T-cell (primary cell): ENCODE measurements around the gene MIGA2. TPM values are rescaled to one million over a fixed set of nuclear protein-coding genes. Genes with fewer than 3 reads are reported as not detected.

Experiments
- ATAC-seq, 4 experiments: fragments of 200-7000 bp in 3 of 4; fragments of 150-1000 bp in 1 of 4; cut with Tn5 transposase; replicated peaks in 1 of 4; 1 replicate in 3 of 4; 2 replicates in 1 of 4; pipeline ENCODE4 v1.10.0; 2021; ENCODE audit warnings: moderate library complexity in 3 of 4, mild to moderate bottlenecking in 2 of 4, moderate number of reproducible peaks in 1 of 4
- CTCF ChIA-PET, 2 donors: fragments of 300-600 bp; sonication (Branson Sonifier 250); formaldehyde crosslinking; loops; one replicate each; lab custom pipeline; 2022; ENCODE audit warnings: antibody characterized with exemption in 2 of 2; lab: Charles Lee
- POLR2A ChIA-PET, 2 donors: fragments of 300-600 bp; sonication (Branson Sonifier 250); formaldehyde crosslinking; loops; one replicate each; lab custom pipeline; 2022; ENCODE audit warnings: antibody characterized with exemption in 2 of 2; lab: Charles Lee
- DNase-seq, 35 experiments: peaks; one replicate each; pipeline versions ENCODE4 v3.0.0 to v3.0.0-alpha.2; 2013 to 2023
- H3K27ac ChIP-seq: one replicate; pipeline ENCODE4 v1.5.1; 2013; ENCODE audit warnings: low read length
- H3K27me3 ChIP-seq, 2 experiments: replicated peaks in 1 of 2; 1 replicate in 1 of 2; 2 replicates in 1 of 2; pipeline versions ENCODE4 v1.6.1 to v1.7.0; 2013; ENCODE audit warnings: low read length in 1 of 2, mixed read lengths in 1 of 2; ENCODE audit not compliant: control insufficient read depth in 2 of 2, insufficient read depth in 2 of 2; ENCODE audit errors: extremely low read depth in 1 of 2
- H3K36me3 ChIP-seq, 2 donors: 1 replicate in 1 of 2; 2 replicates in 1 of 2; pipeline versions ENCODE4 v1.6.1 to v1.7.0; 2013; ENCODE audit warnings: low read length in 1 of 2; ENCODE audit not compliant: control insufficient read depth in 2 of 2, insufficient read depth in 1 of 2; ENCODE audit errors: extremely low read depth in 1 of 2
- H3K4me1 ChIP-seq, 2 experiments: 1 replicate in 1 of 2; 2 replicates in 1 of 2; pipeline versions ENCODE4 v1.6.1 to v1.7.0; 2013; ENCODE audit warnings: low read length in 2 of 2, mixed read lengths in 1 of 2; ENCODE audit not compliant: insufficient read depth in 2 of 2, control insufficient read depth in 1 of 2; ENCODE audit errors: extremely low read depth in 1 of 2
- H3K4me3 ChIP-seq, 2 donors: 1 replicate in 1 of 2; 2 replicates in 1 of 2; pipeline versions ENCODE4 v1.5.1 to v1.7.0; 2013; ENCODE audit warnings: mild to moderate bottlenecking in 2 of 2, low read length in 1 of 2, moderate library complexity in 1 of 2; ENCODE audit not compliant: control insufficient read depth in 1 of 2; ENCODE audit errors: extremely low read depth in 1 of 2
- H3K9me3 ChIP-seq: 2 replicates; pipeline ENCODE4 v1.7.0; 2013
- H3K27ac Mint-ChIP-seq, 2 donors: one replicate each; pipeline ENCODE4 v1.8.0; 2020 to 2021; ENCODE audit warnings: mild to moderate bottlenecking in 2 of 2, mixed read lengths in 2 of 2
- H3K27me3 Mint-ChIP-seq, 2 donors: one replicate each; pipeline ENCODE4 v1.8.0; 2021 to 2022; ENCODE audit warnings: mixed read lengths in 2 of 2
- H3K36me3 Mint-ChIP-seq: one replicate; pipeline ENCODE4 v1.8.0; 2021; ENCODE audit warnings: mixed read lengths
- H3K4me1 Mint-ChIP-seq, 3 donors: one replicate each; pipeline ENCODE4 v1.8.0; 2020 to 2022; ENCODE audit warnings: mixed read lengths in 3 of 3, mild to moderate bottlenecking in 1 of 3
- H3K4me3 Mint-ChIP-seq, 3 donors: one replicate each; pipeline ENCODE4 v1.8.0; 2020 to 2022; ENCODE audit warnings: mild to moderate bottlenecking in 3 of 3, mixed read lengths in 3 of 3, moderate library complexity in 3 of 3
- H3K9me3 Mint-ChIP-seq, 3 donors: one replicate each; pipeline ENCODE4 v1.8.0; 2020 to 2022; ENCODE audit warnings: mixed read lengths in 3 of 3
- whole genome bisulfite sequencing: methylation state at CpG from one replicate; pipeline ENCODE4 v1.1.5; 2013; ENCODE audit warnings: missing lambda C conversion rate; ENCODE audit not compliant: insufficient coverage; 5-methylcytosine and 5-hydroxymethylcytosine counted together
- total RNA-seq, 35 experiments: library from RNA in 6 of 35; stranded (reverse) in 6 of 35; fragments of 120-200 nt in 1 of 35; gene quantifications; one replicate each; pipeline versions ENCODE4 v1.2.1 to v1.2.4 and lab custom pipeline; 2013 to 2026

The MIGA2 gene
- total RNA-seq, 5 donors from 2014 or later (not counting 1 experiment from before 2014, with no cell fraction given), result 60.8 to 95.7 (median 83.4) TPM

DNA sequence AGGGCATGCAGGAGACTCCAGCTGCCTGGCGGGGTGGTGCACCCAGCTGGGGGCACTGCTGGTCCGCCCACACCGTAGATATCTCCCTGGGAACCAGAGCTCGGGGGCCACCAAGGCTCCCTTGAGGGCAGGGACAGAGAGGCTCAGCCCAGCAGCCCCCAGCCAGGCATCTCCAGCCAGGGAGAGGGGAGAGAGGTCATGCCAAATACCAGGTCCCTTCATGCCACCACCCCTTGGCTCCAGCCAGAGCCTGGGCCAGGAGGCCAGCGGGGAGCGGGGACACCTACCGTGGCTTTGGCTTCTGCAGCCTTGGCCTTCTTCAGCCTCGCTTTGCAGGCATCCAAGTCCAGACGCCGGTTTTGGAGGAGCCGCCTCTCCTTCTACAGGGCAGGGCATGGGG, 22.3 kb upstream of the MIGA2 start:
- POLR2A ChIA-PET, result no interaction called here
- Histone ChIP-seq H3K36me3 (peaks cover 10 to 54% of the 10 kb centered on the region in 2 donors), H3K9me3 (no peaks in the 10 kb centered on the region), H3K4me1 (no peaks in the 10 kb centered on the region), H3K27me3 (no peaks in the 10 kb centered on the region), H3K27ac (no peak overlapping the region), H3K4me3 (no peak overlapping the region)
- no peaks in the 10 kb centered on the region for H3K27me3 Mint-ChIP-seq
- WGBS, result 97% methylated on average over 11 of the region's 11 CpGs
- peaks cover 20% of the 10 kb centered on the region for H3K36me3 Mint-ChIP-seq
- H3K4me1 Mint-ChIP-seq, result no peaks in the 10 kb centered on the region
- no peak for ATAC-seq
- no peak overlapping the region for H3K27ac Mint-ChIP-seq
- no peaks in the 10 kb centered on the region for H3K9me3 Mint-ChIP-seq
- DNase-seq, result no peak
- CTCF ChIA-PET, result no interaction called here
- H3K4me3 Mint-ChIP-seq, result no peak overlapping the region

DNA sequence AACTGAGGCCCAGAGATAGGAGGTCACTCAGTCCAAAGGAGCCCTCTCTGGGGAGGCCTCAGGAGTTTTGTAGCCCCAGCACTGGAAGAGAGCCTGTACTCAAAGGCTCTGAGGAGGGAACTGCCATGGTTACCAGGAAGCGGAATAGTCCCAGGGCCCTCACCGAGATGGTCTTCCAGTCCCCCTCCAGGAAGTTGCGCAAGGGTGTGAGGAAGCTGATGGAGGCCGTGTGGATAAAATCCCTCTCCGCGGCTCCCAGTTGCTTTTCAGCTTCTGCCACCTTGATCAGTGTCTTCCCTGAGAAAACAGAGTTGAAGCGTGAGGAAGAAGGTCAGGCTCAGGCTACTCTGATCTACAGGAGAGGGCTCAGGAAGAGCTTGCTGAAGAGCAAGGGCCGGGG, 21.8 kb upstream of the MIGA2 start:
- Mint-ChIP-seq H3K27me3 (no peaks in the 10 kb centered on the region), H3K36me3 (peaks cover 20% of the 10 kb centered on the region), H3K27ac (no peak overlapping the region), H3K4me3 (no peak overlapping the region), H3K9me3 (no peaks in the 10 kb centered on the region), H3K4me1 (no peaks in the 10 kb centered on the region)
- ChIA-PET CTCF (no interaction called here), POLR2A (interaction anchor here in 1 of 2 donors (0.6 kb wide), 1 partner anchor 420 kb away, joined by 4 read pairs; no protein-coding TSS in a partner anchor)
- Histone ChIP-seq H3K4me3 (no peak overlapping the region), H3K27me3 (no peaks in the 10 kb centered on the region), H3K9me3 (no peaks in the 10 kb centered on the region), H3K4me1 (no peaks in the 10 kb centered on the region), H3K27ac (no peak overlapping the region), H3K36me3 (peaks cover 10 to 53% of the 10 kb centered on the region in 2 donors)
- WGBS, result 100% methylated on average over 1 of the region's 8 CpGs
- no peak for DNase-seq
- ATAC-seq, result no peak

DNA sequence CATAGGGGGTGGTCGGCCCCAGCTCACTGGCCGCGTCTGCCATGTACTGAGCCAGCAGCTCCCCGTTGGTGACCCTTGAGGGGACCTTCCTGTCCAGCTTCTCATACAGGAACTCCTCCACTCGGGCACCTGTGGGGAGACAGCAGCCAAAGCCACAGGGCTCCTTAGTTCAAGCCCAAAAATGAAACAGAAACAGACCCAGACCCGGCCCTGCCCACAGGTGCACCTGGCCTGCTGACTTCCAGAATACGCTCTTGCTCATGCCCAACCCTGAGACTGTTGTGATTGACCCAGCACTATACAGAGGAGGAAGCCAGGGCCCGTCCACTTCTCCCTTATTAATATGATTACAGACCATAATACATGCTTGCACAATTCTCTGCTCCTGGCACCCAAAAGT, 15.3 kb upstream of the MIGA2 start:
- no peak overlapping the region for H3K27ac ChIP-seq
- ChIA-PET POLR2A (no interaction called here), CTCF (no interaction called here)
- H3K4me1 ChIP-seq, result peaks cover 1 to 7% of the 10 kb centered on the region in 2 experiments
- Mint-ChIP-seq H3K36me3 (peaks cover 7% of the 10 kb centered on the region), H3K27me3 (no peaks in the 10 kb centered on the region), H3K27ac (peak overlapping the region; percentile 16 to 28), H3K4me3 (no peak overlapping the region), H3K4me1 (peaks cover 17 to 26% (median 25%) of the 10 kb centered on the region in 3 donors), H3K9me3 (no peaks in the 10 kb centered on the region)
- H3K36me3 ChIP-seq, result peaks cover 2 to 4% of the 10 kb centered on the region in 2 donors
- DNase-seq (no peak), ATAC-seq (no peak)
- no peaks in the 10 kb centered on the region for H3K27me3 ChIP-seq
- H3K9me3 ChIP-seq, result no peaks in the 10 kb centered on the region
- H3K4me3 ChIP-seq, result no peak overlapping the region
- WGBS, result 52% methylated on average over 7 of the region's 8 CpGs

DNA sequence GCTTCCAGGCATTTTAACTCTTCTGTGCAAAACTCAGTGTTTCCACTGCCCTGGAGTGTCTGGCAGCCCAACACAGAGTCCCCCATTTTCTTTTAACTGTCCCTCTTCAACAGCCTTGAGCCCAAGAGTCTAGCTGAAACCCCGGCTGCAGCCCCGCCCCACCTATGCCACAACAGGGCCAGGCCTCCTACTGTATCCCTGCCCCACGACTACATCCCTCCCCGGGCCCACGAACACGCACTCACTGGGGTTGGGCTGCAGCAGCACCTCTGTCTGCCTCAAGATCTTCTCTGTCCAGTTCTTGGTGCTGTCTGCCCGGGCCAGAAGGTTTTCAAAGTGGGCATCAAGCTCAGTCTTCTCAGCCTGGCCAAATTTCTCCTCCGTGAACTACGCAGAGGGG, 14.4 kb upstream of the MIGA2 start:
- peaks cover 2 to 4% of the 10 kb centered on the region in 2 donors for H3K36me3 ChIP-seq
- Mint-ChIP-seq H3K4me3 (peak overlapping the region in 1 of 3 donors; percentile 9), H3K27me3 (no peaks in the 10 kb centered on the region), H3K4me1 (peaks cover 24 to 34% (median 31%) of the 10 kb centered on the region in 3 donors), H3K27ac (no peak overlapping the region), H3K9me3 (no peaks in the 10 kb centered on the region), H3K36me3 (peaks cover 7% of the 10 kb centered on the region)
- H3K27ac ChIP-seq, result no peak overlapping the region
- 90% methylated on average over 7 of the region's 9 CpGs for WGBS
- no peaks in the 10 kb centered on the region for H3K9me3 ChIP-seq
- ChIA-PET POLR2A (interaction anchor here in 1 of 2 donors (0.7 kb wide), 2 partner anchors 216 to 376 kb away, joined by 3 to 7 read pairs; no protein-coding TSS in a partner anchor), CTCF (no interaction called here)
- H3K4me1 ChIP-seq, result peaks cover 11 to 16% of the 10 kb centered on the region in 2 experiments
- no peak overlapping the region for H3K4me3 ChIP-seq
- DNase-seq, result no peak
- no peak for ATAC-seq
- no peaks in the 10 kb centered on the region for H3K27me3 ChIP-seq

DNA sequence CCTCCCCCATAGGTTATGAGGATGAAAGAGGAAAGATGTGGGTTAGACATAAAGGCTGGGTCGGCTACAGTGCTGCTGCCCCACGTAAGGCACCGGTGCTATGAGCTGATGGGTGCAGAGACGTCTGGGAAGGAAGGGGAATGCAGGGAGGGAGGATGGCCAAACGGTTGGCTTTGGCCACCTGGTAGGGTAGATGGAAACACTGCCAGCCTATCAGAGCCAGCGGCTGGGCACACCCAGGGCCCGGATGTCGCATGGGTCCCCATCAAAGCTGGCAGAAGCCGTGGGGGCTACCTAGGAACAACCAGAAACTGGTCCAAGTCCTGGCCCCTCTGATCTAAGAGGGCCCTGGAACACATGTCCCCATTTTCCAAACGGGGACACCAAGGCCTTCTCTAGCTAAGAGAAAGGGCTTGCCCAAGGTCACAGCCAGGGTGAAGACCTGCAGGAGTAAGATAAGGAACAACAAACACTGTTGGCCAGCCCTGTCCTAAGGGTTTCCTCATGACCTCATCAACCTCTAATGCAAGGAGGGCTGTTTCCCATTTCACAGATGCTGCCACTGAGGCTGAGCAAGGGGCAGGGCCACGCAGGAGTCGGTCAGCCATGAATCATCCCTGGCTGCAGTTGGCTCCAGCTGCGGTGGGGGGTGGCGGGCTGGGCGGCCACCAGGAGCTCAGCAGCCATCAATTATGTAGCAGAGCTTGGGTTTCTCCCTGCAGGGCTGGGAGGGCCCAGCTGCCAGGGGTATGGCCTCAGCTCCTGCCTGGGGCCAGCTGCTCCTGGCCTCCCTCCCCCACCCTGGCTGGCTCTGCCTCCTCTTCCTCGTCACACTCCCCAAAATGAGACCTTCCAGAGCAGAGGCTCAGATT, 13.2 kb upstream of the MIGA2 start:
- Histone ChIP-seq H3K27me3 (no peaks in the 10 kb centered on the region), H3K9me3 (no peaks in the 10 kb centered on the region), H3K4me3 (no peak overlapping the region), H3K4me1 (peaks cover 17 to 23% of the 10 kb centered on the region in 2 experiments), H3K27ac (no peak overlapping the region), H3K36me3 (peaks cover 2 to 4% of the 10 kb centered on the region in 2 donors)
- ATAC-seq, result no peak
- H3K36me3 Mint-ChIP-seq, result peaks cover 3% of the 10 kb centered on the region
- 87% methylated on average over 15 of the region's 16 CpGs for WGBS
- H3K27me3 Mint-ChIP-seq, result no peaks in the 10 kb centered on the region
- H3K27ac Mint-ChIP-seq, result peak overlapping the region in 1 of 2 donors; percentile 34
- no peak overlapping the region for H3K4me3 Mint-ChIP-seq
- ChIA-PET POLR2A (interaction anchor here in 1 of 2 donors (0.7 kb wide), 1 partner anchor 296 kb away, joined by 7 read pairs; no protein-coding TSS in a partner anchor), CTCF (interaction anchor here in 1 of 2 donors (0.6 kb wide), 1 partner anchor 666 kb away, joined by 5 read pairs; no protein-coding TSS in a partner anchor)
- H3K4me1 Mint-ChIP-seq, result peaks cover 29 to 40% (median 37%) of the 10 kb centered on the region in 3 donors
- no peak for DNase-seq
- no peaks in the 10 kb centered on the region for H3K9me3 Mint-ChIP-seq

DNA sequence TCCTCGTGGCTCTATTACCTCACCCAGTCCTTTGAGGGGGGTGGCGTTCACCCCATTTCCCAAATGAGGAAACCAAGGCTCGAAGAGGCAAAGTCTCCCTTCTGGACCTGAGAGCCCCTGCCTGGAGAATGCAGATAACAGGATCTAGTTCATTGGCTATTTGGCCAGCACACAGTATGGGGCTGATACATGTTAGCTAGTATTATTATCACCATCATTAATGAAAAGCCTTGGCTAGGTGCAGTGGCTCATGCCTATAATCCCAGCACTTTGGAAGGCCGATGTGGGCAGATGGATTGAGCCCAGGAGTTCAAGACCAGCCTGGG, 12.6 kb upstream of the MIGA2 start:
- Mint-ChIP-seq H3K27ac (no peak overlapping the region), H3K27me3 (no peaks in the 10 kb centered on the region), H3K36me3 (peaks cover 2% of the 10 kb centered on the region), H3K4me1 (peaks cover 29 to 40% (median 37%) of the 10 kb centered on the region in 3 donors), H3K9me3 (no peaks in the 10 kb centered on the region), H3K4me3 (no peak overlapping the region)
- Histone ChIP-seq H3K9me3 (no peaks in the 10 kb centered on the region), H3K27ac (no peak overlapping the region), H3K27me3 (no peaks in the 10 kb centered on the region), H3K4me1 (peaks cover 17 to 23% of the 10 kb centered on the region in 2 experiments), H3K36me3 (peaks cover 2 to 3% of the 10 kb centered on the region in 2 donors), H3K4me3 (no peak overlapping the region)
- ChIA-PET CTCF (interaction anchor here in 1 of 2 donors (0.6 kb wide), 1 partner anchor 667 kb away, joined by 5 read pairs; no protein-coding TSS in a partner anchor), POLR2A (interaction anchor here in 1 of 2 donors (0.7 kb wide), 1 partner anchor 295 kb away, joined by 7 read pairs; no protein-coding TSS in a partner anchor)
- ATAC-seq (no peak), DNase-seq (no peak)
- no CpG with 5 or more reads among the region's 4 CpGs for WGBS
